Measurements from ENCODE around the gene CCDC80. TPM values are rescaled to one million over a fixed set of nuclear protein-coding genes. Genes with fewer than 3 reads are reported as not detected.
A peak's percentile ranks its signal among the peaks of the same experiment; 100 is the strongest.

Gene CCDC80
- total RNA-seq, 2 experiments from 2014 or later, result 0.59 to 0.63 TPM

- Histone ChIP-seq H3K4me2 (ENCODE audit: low read length) (no peak overlapping the region), H3K9me2 (ENCODE audit: insufficient read depth, low read length) (no peaks in the 10 kb centered on the region), H3K27ac (ENCODE audit: low read depth, low read length, poor library complexity, severe bottlenecking) (no peak overlapping the region), H3K36me3 (ENCODE audit: insufficient read depth, low read length) (peaks cover 69% of the 10 kb centered on the region), H3K79me2 (ENCODE audit: insufficient read depth, low read depth, low read length) (no peaks in the 10 kb centered on the region), H3K4me1 (ENCODE audit: insufficient read depth, low read length, poor library complexity, severe bottlenecking) (peaks cover 9% of the 10 kb centered on the region), H3K4me3 (ENCODE audit: low read depth, low read length, poor library complexity, severe bottlenecking) (no peak overlapping the region), H4K20me1 (ENCODE audit: insufficient read depth, low read length) (no peaks in the 10 kb centered on the region), H3K9me3 (ENCODE audit: low read length) (no peaks in the 10 kb centered on the region), H2AFZ (ENCODE audit: low read length) (no peak overlapping the region)
- peak; percentile 9 for DNase-seq (ENCODE audit: low spot score)
- no TSS peak for BruUV-seq (replicated peaks)
- ChIA-PET CTCF (ENCODE audit: unreplicated experiment) (no interaction called here), POLR2A (interaction anchor here (1.0 to 3.5 kb wide), 3 partner anchors 11 to 33 kb away, joined by 3 to 13 read pairs (median 3); no protein-coding TSS in a partner anchor)
- intact Hi-C loops (cut with micrococcal nuclease; ENCODE audit: unreplicated experiment), result no loop called here
- TF ChIP-seq CTCF (conservative IDR thresholded peaks at IDR 0.05; ENCODE audit: low read length), result no peak
- no peak for TF ChIP-seq EZH2phosphoT487 (IDR thresholded peaks at IDR 0.05; ENCODE audit: borderline replicate concordance, low read depth, low read length)
Observed at GRCh38 chr3:112579232-112579631, 61.7 kb downstream of the CCDC80 start.

- no peak for DNase-seq (ENCODE audit: low spot score)
- Histone ChIP-seq H3K36me3 (ENCODE audit: insufficient read depth, low read length) (peaks cover 80% of the 10 kb centered on the region), H3K27ac (ENCODE audit: low read depth, low read length, poor library complexity, severe bottlenecking) (no peak overlapping the region), H3K4me1 (ENCODE audit: insufficient read depth, low read length, poor library complexity, severe bottlenecking) (peaks cover 4% of the 10 kb centered on the region), H3K4me3 (ENCODE audit: low read depth, low read length, poor library complexity, severe bottlenecking) (no peak overlapping the region), H3K79me2 (ENCODE audit: insufficient read depth, low read depth, low read length) (no peaks in the 10 kb centered on the region), H3K9me2 (ENCODE audit: insufficient read depth, low read length) (no peaks in the 10 kb centered on the region), H2AFZ (ENCODE audit: low read length) (no peak overlapping the region), H3K4me2 (ENCODE audit: low read length) (no peak overlapping the region), H3K9me3 (ENCODE audit: low read length) (no peaks in the 10 kb centered on the region), H4K20me1 (ENCODE audit: insufficient read depth, low read length) (no peaks in the 10 kb centered on the region)
- no peak for TF ChIP-seq EZH2phosphoT487 (IDR thresholded peaks at IDR 0.05; ENCODE audit: borderline replicate concordance, low read depth, low read length)
- intact Hi-C loops (cut with micrococcal nuclease; ENCODE audit: unreplicated experiment), result no loop called here
- no TSS peak for BruUV-seq (replicated peaks)
- CTCF ChIA-PET (ENCODE audit: unreplicated experiment), result no interaction called here
- POLR2A ChIA-PET, result interaction anchor here (1.0 kb wide), 1 partner anchor 11 kb away, joined by 4 read pairs; the partner anchor contains the start of genes ATG3 and SLC35A5
Observed at GRCh38 chr3:112572701-112573100, 68.2 kb downstream of the CCDC80 start.

GRCh38 chr3:112569265-112569664 is 71.7 kb downstream of the CCDC80 start:
- Histone ChIP-seq H2AFZ (ENCODE audit: low read length) (no peak overlapping the region), H3K9me2 (ENCODE audit: insufficient read depth, low read length) (no peaks in the 10 kb centered on the region), H4K20me1 (ENCODE audit: insufficient read depth, low read length) (no peaks in the 10 kb centered on the region), H3K4me3 (ENCODE audit: low read depth, low read length, poor library complexity, severe bottlenecking) (no peak overlapping the region), H3K79me2 (ENCODE audit: insufficient read depth, low read depth, low read length) (no peaks in the 10 kb centered on the region), H3K4me2 (ENCODE audit: low read length) (no peak overlapping the region), H3K27ac (ENCODE audit: low read depth, low read length, poor library complexity, severe bottlenecking) (no peak overlapping the region), H3K9me3 (ENCODE audit: low read length) (no peaks in the 10 kb centered on the region), H3K36me3 (ENCODE audit: insufficient read depth, low read length) (peaks cover 86% of the 10 kb centered on the region), H3K4me1 (ENCODE audit: insufficient read depth, low read length, poor library complexity, severe bottlenecking) (peaks cover 4% of the 10 kb centered on the region)
- TF ChIP-seq CTCF (conservative IDR thresholded peaks at IDR 0.05; ENCODE audit: low read length) (no peak), EZH2phosphoT487 (IDR thresholded peaks at IDR 0.05; ENCODE audit: borderline replicate concordance, low read depth, low read length) (no peak)
- CTCF ChIA-PET (ENCODE audit: unreplicated experiment), result interaction anchor here (0.7 kb wide), 1 partner anchor 36 kb away, joined by 3 read pairs; no protein-coding TSS in a partner anchor
- POLR2A ChIA-PET, result interaction anchor here (0.8 to 3.6 kb wide), 4 partner anchors 9 to 1485 kb away, joined by 3 to 13 read pairs (median 6); no protein-coding TSS in a partner anchor
- BruUV-seq (replicated peaks), result no TSS peak
- no peak for DNase-seq (ENCODE audit: low spot score)
- intact Hi-C loops (cut with micrococcal nuclease; ENCODE audit: unreplicated experiment), result no loop called here

All from OCI-LY7 (cell line).